HFF-Myc (cell line): ENCODE measurements around the gene RNU6-9.

Experiments
- DNase-seq: peaks from one replicate; pipeline ENCODE4 v3.0.0-alpha.2; 2011; ENCODE audit warnings: low read depth; ENCODE audit errors: extremely low read depth
- H3K4me3 ChIP-seq: replicated peaks from 2 replicates; pipeline ENCODE4 v1.5.1; 2011; ENCODE audit warnings: low read depth, mild to moderate bottlenecking, control low read depth, low read length
- CTCF ChIP-seq: IDR thresholded peaks from 2 replicates; pipeline ENCODE4 v1.5.1; 2012; ENCODE audit warnings: mild to moderate bottlenecking, low read depth, low read length, control low read depth; ENCODE audit errors: missing control alignments

RNU6-9 gene

GRCh38 chr19:939439-939838, 46.2 kb downstream of the RNU6-9 start:
- no peak for DNase-seq
- no peak for TF ChIP-seq CTCF

GRCh38 chr19:939922-940321, 46.6 kb downstream of the RNU6-9 start:
- no peak for TF ChIP-seq CTCF
- no peak overlapping the region for H3K4me3 ChIP-seq
- DNase-seq: no peak

More at GRCh38 chr19:939439-939838, 46.2 kb downstream of the RNU6-9 start:
- H3K4me3 ChIP-seq: no peak overlapping the region

- H3K4me3 ChIP-seq: no peak overlapping the region
- no peak for DNase-seq
- TF ChIP-seq CTCF: no peak
These were observed 47.5 kb downstream of the RNU6-9 start for GRCh38 chr19:940591-941291.

GRCh38 chr19:941292-942132, 48.2 kb downstream of the RNU6-9 start:
- DNase-seq: no peak
- H3K4me3 ChIP-seq: no peak overlapping the region
- no peak for TF ChIP-seq CTCF

- no peak for DNase-seq
- TF ChIP-seq CTCF: no peak
- H3K4me3 ChIP-seq: no peak overlapping the region
These were observed 48.9 kb downstream of the RNU6-9 start for GRCh38 chr19:942133-942645.
